Cardiac septum (tissue), 1 donor: ENCODE results near the gene ANKRD49. TPM values are rescaled to one million over a fixed set of nuclear protein-coding genes. Genes with fewer than 3 reads are reported as not detected.

ENCODE experiments used
- DNase-seq: peaks from one replicate; pipeline ENCODE4 v3.0.0-alpha.2; 2020; ENCODE audit warnings: low spot score
- intact Hi-C: fragments of 100-400 bp; cut with DNase I; formaldehyde crosslinking; loops from one replicate; pipeline ENCODE4 v1.14.0; 2022
- long read RNA-seq: library from polyadenylated mRNA; unstranded; transcript quantifications from one replicate; pipeline ENCODE4 v2.0.0, GENCODE V29; 2021
- total RNA-seq: library from RNA; stranded (reverse); fragmentation: NEBNext Ultra II Directional; extraction: Animal tissue kit (Norgen Biotek cat#: 25700); gene quantifications from one replicate; pipeline ENCODE4 v1.2.1, GENCODE V29; 2021
- donor health status: DM: no; HTN: no; CAD: no.

The ANKRD49 gene, protein sequence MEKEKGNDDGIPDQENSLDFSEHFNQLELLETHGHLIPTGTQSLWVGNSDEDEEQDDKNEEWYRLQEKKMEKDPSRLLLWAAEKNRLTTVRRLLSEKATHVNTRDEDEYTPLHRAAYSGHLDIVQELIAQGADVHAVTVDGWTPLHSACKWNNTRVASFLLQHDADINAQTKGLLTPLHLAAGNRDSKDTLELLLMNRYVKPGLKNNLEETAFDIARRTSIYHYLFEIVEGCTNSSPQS
- total RNA-seq = 6.4 TPM
- long read RNA-seq, partial matches to known transcripts = 0 of 6 reads
- long read RNA-seq, other reads (novel, unspliced or antisense) = 1 of 6 reads

DNA sequence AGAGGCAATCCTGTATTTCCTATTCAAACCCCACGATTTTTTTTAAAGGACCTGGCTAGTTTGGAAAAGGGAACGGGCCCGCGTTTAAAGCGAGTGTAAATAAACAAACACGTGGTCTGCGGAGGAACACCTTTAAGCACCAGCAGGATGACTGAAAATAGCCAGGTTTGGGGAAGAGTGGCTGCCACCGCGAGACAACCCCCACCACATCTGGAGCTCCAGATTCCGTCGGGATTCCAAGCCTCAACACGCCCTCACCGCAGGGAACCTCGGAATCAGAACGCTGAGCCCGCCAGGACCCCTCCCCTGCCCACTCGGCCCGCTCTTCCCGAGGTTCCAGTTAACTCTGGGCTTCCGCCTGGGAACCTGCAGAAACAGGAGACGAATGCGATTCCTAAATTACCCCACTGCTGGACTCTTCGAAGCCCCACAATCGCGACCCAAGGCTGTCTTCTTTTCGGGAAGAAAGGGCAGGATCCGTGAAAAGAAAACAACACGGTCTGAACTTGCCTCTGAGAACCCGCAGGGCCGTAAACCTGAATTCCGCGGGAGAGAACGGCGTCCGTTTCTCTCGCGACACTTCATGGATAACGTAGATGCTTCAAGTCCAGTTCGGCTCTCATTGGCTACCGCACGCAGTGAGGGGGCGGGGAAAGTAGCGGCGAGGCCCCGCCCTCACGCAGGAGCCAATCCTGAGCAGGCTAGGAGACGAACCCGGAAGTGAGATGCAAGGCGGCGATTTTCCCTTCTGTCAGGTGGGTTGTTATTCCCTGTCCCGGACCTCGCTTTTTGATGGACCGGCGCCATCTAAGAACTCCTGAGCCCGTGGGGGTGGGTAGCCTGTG lies at the start of gene ANKRD49, which contains the start of gene MRE11:
ANKRD49 (plus strand) TSS at position 704 of the 845 bp plus-strand sequence. CDS start 2,710 bp downstream, outside the sequence.
MRE11 (minus strand) TSS at position 564 of the 845 bp plus-strand sequence. CDS start 1,043 bp downstream, outside the sequence.
- intact Hi-C loops = no loop called here

DNA sequence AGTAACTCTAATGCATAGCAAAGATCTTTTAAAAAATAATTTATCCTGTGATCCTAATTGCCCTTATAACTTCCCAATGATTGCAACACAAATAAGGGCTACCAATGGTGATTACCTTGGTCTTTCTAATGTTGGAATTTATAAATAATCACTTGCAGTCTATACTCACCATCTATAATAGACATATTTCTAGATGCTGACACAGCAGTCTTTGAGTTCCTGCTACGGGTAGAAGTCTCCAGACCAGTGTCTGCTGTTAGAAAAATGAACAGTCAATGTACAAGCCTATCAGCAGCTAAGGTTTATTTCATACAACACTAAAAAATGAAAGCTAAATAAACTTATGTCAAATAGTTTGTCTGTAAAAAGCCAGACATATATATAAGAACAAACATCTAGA lies 48.1 kb upstream of the ANKRD49 start:
- intact Hi-C loops = no loop called here
- no peak for DNase-seq

More for the DNA sequence above, at the start of gene ANKRD49, which contains the start of gene MRE11:
- peak; percentile 98 for DNase-seq

DNA sequence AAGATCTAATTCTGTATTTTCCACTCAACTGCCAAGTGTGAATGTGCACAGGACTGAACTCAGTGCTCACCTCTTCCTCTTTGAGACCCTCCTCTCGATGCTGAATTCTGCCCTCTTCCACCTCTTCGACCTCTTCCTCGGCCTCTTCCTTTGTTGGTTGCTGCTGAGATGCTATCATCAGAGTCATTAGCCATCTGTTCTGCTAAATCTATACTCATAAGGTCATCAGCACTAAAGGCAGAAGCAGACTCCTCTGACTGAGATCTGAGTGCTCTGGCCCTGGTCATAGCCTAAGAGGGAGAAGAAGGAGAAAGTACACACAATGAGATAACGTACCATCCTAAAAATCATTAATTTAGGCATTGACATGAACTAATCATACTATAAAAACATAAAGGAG lies 46.6 kb upstream of the ANKRD49 start:
- DNase-seq = no peak
- intact Hi-C loops = no loop called here

DNA sequence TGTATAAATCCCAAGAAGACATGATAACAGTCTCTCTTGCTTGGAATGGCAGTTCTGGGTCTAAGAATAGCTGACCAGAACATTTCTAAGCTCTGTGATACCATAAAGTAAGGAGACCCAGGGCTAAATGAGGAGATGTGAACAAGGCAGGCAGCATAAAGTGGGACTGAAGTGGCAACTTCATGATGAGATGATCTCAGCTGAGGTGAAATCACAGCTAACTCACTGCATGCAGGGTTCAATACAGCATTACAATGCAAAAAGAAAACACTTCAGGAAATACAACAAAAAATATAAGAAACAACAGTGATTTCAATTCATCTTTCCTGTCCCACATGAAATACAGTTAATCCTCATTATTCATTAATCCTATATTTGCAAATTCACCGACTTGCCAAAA lies 44.8 kb upstream of the ANKRD49 start:
- intact Hi-C loops = no loop called here
- no peak for DNase-seq

DNA sequence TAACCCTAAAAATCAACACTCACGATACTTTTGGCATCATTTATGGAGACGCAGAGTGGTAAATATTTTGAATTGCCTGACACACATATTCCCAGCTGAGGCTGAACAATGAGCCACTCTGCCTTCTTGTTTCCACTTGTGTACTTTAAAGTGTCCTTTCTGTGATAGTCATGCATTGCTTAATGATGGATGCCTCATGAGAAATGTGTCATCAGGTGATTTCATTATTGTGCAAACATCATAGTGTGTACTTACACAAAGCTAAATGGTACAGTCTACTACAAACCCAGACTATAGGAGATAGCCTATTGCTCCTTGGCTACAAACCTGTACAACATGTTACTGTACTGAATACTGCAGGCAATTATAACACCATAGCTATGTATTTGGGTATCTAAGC lies 44.3 kb upstream of the ANKRD49 start:
- intact Hi-C loops = no loop called here
- no peak for DNase-seq

DNA sequence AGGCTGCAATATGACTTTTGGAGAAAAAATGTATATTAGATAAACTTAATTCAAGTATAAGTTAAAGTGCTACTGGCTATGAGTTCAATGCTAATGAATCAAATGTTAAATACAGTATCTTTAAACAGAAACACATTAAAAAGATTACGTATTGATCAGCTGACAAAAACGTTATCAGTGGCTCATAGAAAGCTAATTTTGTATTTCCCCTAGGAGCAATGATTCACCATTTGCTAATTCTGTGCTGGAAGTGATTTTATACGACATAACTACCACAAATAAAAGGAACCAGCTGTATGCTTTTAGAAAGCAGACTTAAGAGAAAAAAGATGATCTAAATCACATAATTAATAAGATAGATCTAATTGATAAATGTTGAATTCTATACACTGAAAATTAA lies 43.7 kb upstream of the ANKRD49 start:
- intact Hi-C loops = no loop called here
- DNase-seq = no peak

DNA sequence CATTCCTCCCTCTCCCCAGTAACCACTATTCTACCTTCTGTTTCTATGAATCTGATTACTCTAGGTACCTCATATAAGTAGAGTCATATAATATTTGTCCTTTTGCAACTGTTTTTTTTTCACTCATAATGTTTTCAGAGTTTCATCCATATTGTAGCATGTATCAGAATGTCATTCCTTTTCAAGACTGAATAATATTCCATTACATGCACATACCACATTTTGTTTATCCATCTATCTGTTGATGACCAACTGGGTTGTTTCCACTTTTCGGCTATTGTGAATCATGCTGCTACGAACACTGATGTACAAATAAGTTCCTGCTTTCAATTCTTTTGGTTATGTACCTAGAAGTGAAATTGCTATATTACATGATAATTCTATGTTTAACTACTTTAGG lies 40.8 kb upstream of the ANKRD49 start:
- DNase-seq = no peak

DNA sequence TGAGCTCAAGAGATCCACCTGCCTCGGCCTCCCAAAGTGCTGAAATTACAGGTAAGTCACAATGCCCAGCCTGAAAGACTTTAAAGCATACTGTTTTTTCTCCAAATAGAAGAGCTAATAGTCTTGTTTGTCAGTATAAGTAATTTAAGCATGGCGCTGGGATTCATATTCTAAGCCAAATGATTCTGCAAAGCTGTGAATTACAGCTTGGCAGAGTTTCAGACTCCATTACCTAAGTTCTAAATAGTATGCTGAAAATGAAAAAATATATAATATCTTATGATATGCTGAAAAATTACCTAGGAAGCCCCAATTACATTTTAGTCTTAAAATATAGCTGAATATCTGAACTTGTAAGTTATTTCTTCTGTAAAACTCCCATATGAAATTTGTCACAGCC lies 39.5 kb upstream of the ANKRD49 start:
- no peak for DNase-seq
- intact Hi-C loops = no loop called here

More for the DNA sequence above, 40.8 kb upstream of the ANKRD49 start:
- intact Hi-C loops = no loop called here

DNA sequence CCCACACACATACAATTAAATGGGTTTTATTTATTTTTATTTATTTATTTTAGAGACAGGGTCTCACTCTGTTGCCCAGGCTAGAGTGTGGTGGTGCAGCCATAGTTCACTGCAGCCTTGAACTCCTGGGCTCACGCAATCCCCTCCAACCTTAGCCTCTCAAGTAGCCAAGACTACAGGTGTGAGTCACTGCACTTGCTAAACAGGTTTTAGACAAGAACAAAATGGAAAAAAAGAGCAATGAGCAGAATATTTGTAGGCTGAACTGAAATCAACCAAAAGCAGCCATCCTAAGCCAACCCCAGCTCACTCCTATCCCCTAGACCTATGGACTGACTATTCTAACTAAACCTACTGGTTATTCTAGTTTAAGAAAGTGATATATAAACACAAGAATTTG lies 37.9 kb upstream of the ANKRD49 start:
- DNase-seq = no peak
- intact Hi-C loops = no loop called here

DNA sequence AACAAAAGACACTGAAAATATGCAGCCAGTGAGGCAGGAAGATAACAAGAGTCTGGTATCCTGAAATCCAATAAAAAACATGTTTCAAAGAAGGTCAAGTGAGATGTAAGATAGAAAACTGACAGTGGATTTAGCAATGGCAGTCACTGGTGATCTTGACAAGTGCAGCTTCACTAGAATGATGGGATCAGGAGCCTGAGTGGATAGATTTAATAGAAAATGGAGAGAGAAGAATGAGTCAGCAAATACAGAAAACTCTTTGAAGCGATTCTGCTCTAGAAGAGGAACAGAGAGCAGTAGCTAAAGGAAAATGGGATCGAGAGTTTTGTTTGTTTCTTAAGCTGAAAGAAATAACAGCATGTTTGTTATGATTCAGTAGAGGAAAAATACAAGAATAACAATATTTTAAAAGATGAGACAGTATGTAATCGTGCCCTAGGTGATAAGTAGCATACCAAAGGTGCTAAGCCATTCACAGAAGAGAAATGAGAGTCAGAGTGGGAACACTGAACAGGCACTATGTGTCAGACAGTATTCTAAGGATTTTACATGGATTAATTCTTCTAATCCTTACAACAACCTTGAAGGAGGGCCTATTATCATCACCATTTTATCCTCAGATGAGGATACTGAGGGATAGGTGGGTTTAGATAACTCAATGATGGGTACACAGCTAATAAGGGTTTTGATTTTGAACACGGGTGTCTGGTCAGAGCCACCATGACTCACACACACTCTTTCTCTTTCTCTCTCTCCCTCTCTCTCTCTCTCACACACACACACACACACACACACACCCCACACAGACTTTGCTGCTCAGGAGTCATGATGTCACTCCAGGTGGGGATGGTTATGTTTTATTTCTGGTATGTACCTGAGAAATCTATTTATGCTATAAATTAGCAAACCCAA lies 36.4 kb upstream of the ANKRD49 start:
- no peak for DNase-seq
- intact Hi-C loops = no loop called here

DNA sequence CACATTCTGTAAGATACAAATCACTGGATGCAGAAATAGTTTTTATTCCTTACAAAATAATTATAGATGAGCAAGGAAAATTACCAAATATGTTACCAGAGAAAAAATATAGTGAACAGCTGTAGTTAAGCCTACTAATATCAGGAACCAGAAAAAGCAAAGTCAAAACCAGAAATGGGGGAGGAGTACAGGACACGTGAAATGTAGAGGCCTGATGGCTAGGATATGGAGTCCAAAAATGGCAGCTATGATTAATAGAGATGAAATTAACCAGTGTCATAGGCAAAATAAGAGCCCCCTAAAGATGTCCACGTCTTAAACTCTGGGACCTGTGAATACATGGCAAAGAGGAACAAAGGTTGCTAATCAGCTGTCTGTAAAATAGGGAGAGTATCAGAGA lies 34.2 kb upstream of the ANKRD49 start:
- DNase-seq = no peak
- intact Hi-C loops = no loop called here

DNA sequence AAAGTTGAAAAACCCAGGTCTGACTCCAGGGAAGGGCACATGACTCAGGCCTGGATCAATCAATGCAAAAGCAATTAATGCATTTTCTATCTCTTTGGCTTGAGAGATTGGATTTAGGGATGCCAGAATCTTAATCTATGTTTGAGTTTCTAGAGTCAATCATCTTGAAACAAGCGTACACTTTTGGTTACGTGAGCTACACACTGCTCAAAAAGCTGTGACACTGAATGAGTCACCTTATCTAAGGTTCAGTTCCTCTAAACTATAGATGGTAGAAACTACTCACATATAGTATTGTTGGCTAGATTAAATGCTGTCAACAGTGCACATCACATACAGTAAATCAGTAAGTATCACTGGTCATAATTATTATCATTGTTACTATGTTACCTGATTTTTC lies 24.4 kb upstream of the ANKRD49 start:
- intact Hi-C loops = no loop called here
- DNase-seq = no peak

DNA sequence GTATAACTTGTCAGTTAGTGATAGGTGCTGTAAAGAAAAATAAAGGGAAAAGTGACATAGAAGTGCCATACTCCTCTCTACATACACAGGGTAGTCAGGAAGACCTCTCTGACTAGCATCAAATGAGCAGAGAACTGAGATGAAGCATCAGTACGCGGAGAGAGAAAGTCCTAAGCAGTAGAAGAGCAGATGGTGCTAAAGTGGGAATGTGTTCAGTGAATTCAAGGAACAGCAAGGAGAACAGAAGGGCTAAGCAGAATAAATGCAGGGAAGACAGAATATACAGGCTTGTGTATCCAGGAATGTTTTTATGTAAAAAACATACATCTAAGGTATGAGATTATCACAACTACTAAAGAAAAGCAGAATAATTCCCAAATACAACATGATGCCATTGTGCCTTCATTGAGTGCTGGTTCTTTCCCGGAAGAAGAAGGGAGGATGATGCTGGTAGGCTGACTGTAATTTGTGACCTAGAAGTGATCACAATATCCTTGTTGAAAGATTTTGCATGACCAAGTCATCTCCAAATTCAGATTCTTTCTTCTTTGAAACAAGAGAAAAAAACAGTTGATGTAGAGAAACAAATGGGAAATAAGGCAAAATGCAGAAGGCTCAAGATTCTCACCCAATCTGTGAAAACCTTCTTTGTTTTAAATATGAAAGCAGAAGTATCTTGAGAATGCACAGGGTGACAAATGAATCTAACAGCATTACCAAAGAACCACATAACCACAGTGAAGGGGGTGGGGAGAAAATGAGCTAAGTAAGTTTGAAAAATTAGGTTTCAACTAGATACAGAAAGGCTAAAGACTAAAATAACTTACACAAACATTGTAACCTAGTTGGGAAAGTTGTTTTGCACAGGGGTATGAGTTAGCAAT lies 20.6 kb upstream of the ANKRD49 start:
- intact Hi-C loops = no loop called here
- no peak for DNase-seq

DNA sequence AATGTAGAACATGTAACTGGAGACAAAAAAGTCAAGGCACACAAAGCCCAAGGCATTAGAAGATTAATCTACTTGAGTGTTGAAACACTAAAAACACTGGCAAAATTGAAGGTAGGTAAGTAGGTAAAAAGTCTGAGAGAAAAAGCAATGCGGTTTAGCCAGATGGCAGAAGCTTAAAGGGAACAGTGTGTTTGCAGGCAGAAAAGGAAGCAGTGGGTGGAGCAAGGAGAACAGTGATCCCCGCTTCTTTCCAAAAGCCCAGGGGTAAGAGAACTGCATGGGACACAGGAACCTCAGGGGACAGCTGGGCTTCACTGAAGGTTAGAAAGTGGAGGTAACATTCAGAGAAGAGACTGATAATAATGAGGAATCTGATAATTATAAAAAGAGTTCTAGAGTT lies 16.2 kb upstream of the ANKRD49 start:
- intact Hi-C loops = no loop called here
- no peak for DNase-seq

DNA sequence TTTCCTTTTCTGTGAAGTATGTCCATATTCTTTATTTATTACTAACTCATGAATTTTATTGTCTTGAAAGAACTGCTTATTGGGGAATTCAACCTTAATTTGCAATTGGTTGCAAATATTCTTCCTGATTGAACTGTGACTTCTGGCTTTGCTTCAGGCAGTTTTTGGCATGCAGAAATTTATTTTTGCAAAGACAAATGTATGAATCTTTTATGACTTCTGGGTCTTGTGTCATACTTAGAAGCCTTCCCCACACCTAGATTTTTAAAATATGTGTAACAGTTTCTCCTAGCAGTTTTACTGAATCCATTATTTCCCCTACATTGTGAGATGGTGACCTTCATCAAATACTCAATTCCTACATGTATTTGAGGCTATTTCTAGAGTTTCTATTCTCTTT lies 12.4 kb upstream of the ANKRD49 start:
- DNase-seq = no peak
- intact Hi-C loops = no loop called here

DNA sequence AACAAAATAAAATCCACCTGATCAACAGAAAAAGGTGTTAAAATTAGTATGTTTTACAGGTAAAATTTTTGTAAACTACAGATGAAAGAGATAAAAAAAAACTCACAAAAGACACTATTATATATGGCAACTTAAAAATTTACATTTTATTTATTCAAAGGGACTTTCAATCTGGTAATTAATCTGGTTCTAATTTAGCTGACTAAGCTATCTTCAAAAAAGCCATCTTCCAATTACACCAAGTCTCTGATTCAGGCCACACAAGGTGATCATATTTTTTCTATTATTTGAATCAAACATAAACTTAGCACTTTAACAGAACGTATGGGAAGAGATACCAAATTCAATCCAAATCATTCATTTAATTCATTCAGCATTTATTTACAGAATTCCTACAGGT lies 7.7 kb upstream of the ANKRD49 start:
- no peak for DNase-seq
- intact Hi-C loops = no loop called here

DNA sequence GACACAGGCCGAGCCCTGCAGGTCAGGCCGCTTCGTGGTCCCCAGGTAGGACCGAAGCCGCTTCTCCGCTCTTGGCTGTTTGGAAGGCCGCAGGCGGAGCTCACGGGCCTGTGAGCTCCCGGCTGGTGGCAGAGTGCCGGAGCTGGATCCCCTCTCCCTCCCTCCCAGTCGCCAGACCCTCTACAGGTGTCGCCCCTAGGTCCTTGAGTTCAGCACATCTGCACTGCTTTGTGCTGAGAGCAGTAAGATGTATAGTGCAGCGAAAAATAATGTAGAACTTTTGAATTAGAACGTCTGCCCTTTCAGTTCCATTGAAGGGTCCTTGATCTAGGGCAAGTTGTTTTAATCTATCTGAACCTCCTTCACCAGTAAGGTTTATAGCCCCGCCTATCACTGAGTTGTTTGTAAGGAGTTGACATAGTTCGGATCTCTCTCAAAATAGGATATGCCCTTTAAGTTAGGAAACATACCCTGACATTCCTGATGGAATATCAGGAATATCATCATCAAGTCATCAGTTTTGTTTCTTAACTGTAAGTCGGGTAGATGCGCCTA lies 419 bp downstream of the ANKRD49 start:
- DNase-seq = no peak

DNA sequence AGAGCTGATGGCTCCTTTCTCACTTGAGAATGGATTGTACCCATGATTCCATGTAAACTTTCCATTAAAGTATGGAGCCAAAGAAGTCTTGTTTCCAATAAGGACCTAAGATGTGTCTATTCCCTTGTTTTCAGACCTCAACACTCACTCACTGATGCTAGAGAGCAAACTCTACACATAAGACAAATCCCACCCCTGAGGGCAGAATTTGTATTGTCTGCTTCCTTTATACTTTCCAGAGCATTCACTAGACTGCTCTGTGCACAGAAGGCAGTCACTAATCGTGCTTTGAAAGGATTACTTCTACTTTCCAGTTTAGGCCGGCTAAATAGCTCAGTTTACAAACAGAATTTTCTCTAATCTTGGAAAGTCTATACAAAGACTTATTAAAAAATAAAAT lies 6.4 kb downstream of the ANKRD49 start:
- intact Hi-C loops = no loop called here
- no peak for DNase-seq

More for the DNA sequence above, 419 bp downstream of the ANKRD49 start:
- intact Hi-C loops = no loop called here

DNA sequence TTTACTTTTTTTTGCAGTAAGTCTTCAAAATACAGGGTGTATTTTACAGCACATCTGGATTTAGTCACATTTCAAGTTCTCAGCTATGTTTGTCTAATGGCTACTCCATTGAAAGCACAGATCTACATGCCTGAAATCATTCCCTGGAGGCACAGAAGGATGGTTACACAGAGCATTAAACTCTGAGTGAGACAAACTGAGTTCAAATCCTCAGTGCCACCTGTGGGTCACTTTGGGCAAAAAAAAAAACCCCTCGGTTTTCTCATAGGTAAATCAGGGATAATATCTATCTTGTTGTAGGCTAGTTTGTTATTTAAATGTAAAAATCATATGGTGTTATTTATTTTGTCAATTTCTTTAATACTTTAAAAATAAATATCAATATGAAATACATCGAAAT lies 7.7 kb downstream of the ANKRD49 start:
- intact Hi-C loops = no loop called here
- DNase-seq = no peak
